ENCODE results near the gene TNIP1. TPM values are rescaled to one million over a fixed set of nuclear protein-coding genes. Genes with fewer than 3 reads are reported as not detected.
A peak's percentile ranks its signal among the peaks of the same experiment; 100 is the strongest.

TNIP1 gene
- total RNA-seq, 2 experiments from 2014 or later, result 110 to 115 TPM

DNA sequence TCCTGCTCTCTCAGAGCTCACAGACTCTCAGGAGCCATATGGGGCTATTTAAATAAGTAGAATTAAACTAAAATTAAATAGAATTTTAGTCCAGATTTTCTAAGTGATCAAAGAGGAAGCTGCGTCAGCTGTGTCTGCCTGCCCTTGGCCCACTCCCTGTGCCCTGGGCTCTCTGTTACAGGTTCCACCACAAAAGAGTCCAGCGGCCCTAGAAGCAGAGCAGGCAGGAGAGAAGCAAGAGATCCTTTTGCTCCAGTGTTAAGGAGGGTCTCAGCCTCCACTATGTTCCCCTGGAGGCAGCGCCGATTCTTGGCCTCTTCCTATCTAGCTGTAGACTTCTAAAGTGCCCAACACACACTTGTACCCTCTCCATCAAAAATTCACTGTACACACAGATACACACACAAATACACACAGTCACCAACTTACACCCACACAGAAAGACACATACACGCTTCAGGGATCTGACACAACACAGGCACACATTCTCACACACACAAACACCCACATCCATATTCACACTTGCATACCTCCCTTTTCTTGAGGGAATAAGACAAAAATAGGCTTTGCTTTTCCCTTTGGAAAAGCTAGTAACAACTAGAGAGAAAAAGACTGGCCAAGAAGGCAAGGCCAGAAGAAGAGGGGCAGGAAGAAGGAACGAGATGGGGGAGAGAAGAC is 5.5 kb upstream of the TNIP1 start:
- CTCF ChIA-PET, result interaction anchor here (1.3 to 2.0 kb wide), 3 partner anchors 12 to 35 kb away, joined by 4 to 10 read pairs (median 4); no protein-coding TSS in a partner anchor
- peak in 2 of 14 experiments; percentile 37 to 47 for DNase-seq
- no peaks in the 10 kb centered on the region for H3K27me3 Mint-ChIP-seq

DNA sequence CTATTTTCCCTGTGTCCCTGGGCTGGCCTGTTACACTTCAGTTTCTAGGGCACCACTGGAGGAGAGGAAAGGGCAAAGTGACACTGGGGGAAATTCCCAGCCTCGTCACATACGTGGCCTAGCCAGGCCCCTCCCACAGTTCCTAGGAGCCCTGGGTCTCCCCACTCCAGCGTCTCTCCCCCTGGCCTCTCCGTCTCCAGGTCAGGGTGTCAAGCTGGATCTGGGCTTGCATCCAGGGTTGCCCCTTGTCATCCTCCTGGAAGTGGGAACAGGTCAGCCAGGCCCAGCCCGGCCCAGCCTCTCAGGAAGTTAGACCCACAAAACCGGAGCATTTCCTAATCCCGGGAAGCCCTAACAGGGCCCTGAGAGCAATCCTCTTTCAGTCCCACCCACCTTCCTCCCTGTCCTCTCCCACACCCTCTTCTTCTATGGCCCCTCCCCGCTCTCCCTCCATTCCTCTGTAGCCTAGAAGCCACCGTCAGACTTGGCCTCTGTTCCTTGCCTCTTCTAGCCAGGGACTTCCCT is 4.7 kb upstream of the TNIP1 start:
- peak overlapping the region; percentile 73 for H3K4me3 Mint-ChIP-seq
- H3K27ac ChIP-seq (ENCODE audit: low read depth in 1 of 2, low read length in 2 of 2), result peak overlapping the region; percentile 51 to 91
- no peaks in the 10 kb centered on the region for H3K9me3 Mint-ChIP-seq
- peak overlapping the region; percentile 87 for H3K27ac Mint-ChIP-seq
- no peaks in the 10 kb centered on the region for H3K9me3 ChIP-seq (ENCODE audit: control insufficient read depth in 1 of 2, insufficient read depth in 1 of 2, low read length in 2 of 2)
- DNase-seq, result peak in 6 of 14 experiments; percentile 23 to 90 (median 54)
- intact Hi-C loops (cut with DNase I, micrococcal nuclease), result loop anchor here in 1 of 2 experiments (10.0 kb wide), 1 partner anchor 669 kb away; the partner anchor contains the start of gene ATOX1
- no peaks in the 10 kb centered on the region for H3K36me3 ChIP-seq (ENCODE audit: insufficient read depth, low read length)
- POLR2A ChIA-PET, result no interaction called here
- peaks cover 68% of the 10 kb centered on the region for H3K4me1 Mint-ChIP-seq (ENCODE audit: low read depth)
- no peaks in the 10 kb centered on the region for H3K27me3 Mint-ChIP-seq
- H3K4me3 ChIP-seq (ENCODE audit: low read length), result peak overlapping the region; percentile 53
- H3K27me3 ChIP-seq (ENCODE audit: control insufficient read depth in 1 of 2, insufficient read depth in 2 of 2, low read length in 2 of 2), result no peaks in the 10 kb centered on the region
- TF ChIP-seq CTCF (IDR thresholded peaks at IDR 0.05), result no peak
- CTCF ChIA-PET, result interaction anchor here (1.2 to 2.0 kb wide), 2 partner anchors 30 to 34 kb away, joined by 3 to 10 read pairs (median 4); no protein-coding TSS in a partner anchor
- H3K36me3 Mint-ChIP-seq (ENCODE audit: low read depth), result no peaks in the 10 kb centered on the region
- H3K4me1 ChIP-seq (ENCODE audit: insufficient read depth, low read length), result peaks cover 65% of the 10 kb centered on the region
- no peak for ATAC-seq (ENCODE audit: poor library complexity)

More for the DNA sequence above, 5.5 kb upstream of the TNIP1 start:
- Histone ChIP-seq H3K4me1 (ENCODE audit: insufficient read depth, low read length) (peaks cover 62% of the 10 kb centered on the region), H3K27ac (ENCODE audit: low read depth in 1 of 2, low read length in 2 of 2) (peak overlapping the region in 1 of 2 donors; percentile 91), H3K4me3 (ENCODE audit: low read length) (peak overlapping the region; percentile 53), H3K27me3 (ENCODE audit: control insufficient read depth in 1 of 2, insufficient read depth in 2 of 2, low read length in 2 of 2) (no peaks in the 10 kb centered on the region), H3K36me3 (ENCODE audit: insufficient read depth, low read length) (no peaks in the 10 kb centered on the region), H3K9me3 (ENCODE audit: control insufficient read depth in 1 of 2, insufficient read depth in 1 of 2, low read length in 2 of 2) (no peaks in the 10 kb centered on the region)
- Mint-ChIP-seq H3K36me3 (ENCODE audit: low read depth) (no peaks in the 10 kb centered on the region), H3K27ac (peak overlapping the region; percentile 87), H3K4me3 (peak overlapping the region; percentile 73), H3K4me1 (ENCODE audit: low read depth) (peaks cover 66% of the 10 kb centered on the region), H3K9me3 (no peaks in the 10 kb centered on the region)
- TF ChIP-seq CTCF (IDR thresholded peaks at IDR 0.05), result no peak
- ATAC-seq (ENCODE audit: poor library complexity), result no peak
- intact Hi-C loops (cut with DNase I, micrococcal nuclease), result loop anchor here in 1 of 2 experiments (10.0 kb wide), 1 partner anchor 668 kb away; the partner anchor contains the start of gene ATOX1
- POLR2A ChIA-PET, result interaction anchor here (0.9 to 2.2 kb wide), 7 partner anchors 11 to 166 kb away, joined by 3 to 8 read pairs (median 5); partner anchors contain the start of genes ANXA6 and GM2A

DNA sequence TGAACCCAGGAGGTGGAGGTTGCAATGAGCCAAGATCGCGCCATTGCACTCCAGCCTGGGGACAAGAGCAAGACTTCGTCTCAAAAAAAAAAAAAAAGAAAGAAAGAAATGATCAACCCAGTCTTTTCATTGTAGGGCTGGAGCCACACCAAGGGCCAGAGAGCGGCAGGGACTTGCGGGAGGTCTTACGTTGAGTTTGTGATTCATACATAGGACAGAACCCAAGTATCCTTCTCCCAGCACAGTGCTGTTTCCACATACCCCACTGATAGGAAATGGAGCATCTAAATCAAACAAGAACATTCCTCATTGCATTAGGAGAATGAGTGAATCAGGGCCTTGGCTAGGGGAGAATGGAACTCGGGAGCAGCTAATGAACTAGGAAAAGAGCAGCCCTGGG is 3.5 kb upstream of the TNIP1 start:
- ChIA-PET CTCF (interaction anchor here (1.2 to 2.5 kb wide), 6 partner anchors 31 to 145 kb away, joined by 3 to 9 read pairs (median 4); no protein-coding TSS in a partner anchor), POLR2A (interaction anchor here (1.4 kb wide), 2 partner anchors 9 to 384 kb away, joined by 4 read pairs; partner anchors contain the start of gene RBM22)

More for the DNA sequence above, 3.5 kb upstream of the TNIP1 start:
- no peak for TF ChIP-seq CTCF (IDR thresholded peaks at IDR 0.05)
- no peaks in the 10 kb centered on the region for H3K27me3 ChIP-seq (ENCODE audit: control insufficient read depth in 1 of 2, insufficient read depth in 2 of 2, low read length in 2 of 2)
- Mint-ChIP-seq H3K4me3 (peak overlapping the region; percentile 17), H3K36me3 (ENCODE audit: low read depth) (peaks cover 10% of the 10 kb centered on the region), H3K27me3 (no peaks in the 10 kb centered on the region), H3K4me1 (ENCODE audit: low read depth) (peaks cover 78% of the 10 kb centered on the region), H3K9me3 (no peaks in the 10 kb centered on the region), H3K27ac (peak overlapping the region; percentile 87)
- intact Hi-C loops (cut with DNase I, micrococcal nuclease), result loop anchor here (5.0 to 10.0 kb wide), 2 partner anchors 128 to 670 kb away; partner anchors contain the start of gene ATOX1 (in 1 of the 2)
- no peaks in the 10 kb centered on the region for H3K9me3 ChIP-seq (ENCODE audit: control insufficient read depth in 1 of 2, insufficient read depth in 1 of 2, low read length in 2 of 2)
- ATAC-seq (ENCODE audit: poor library complexity) (no peak), DNase-seq (no peak)
- H3K4me3 ChIP-seq (ENCODE audit: low read length), result no peak overlapping the region
- H3K4me1 ChIP-seq (ENCODE audit: insufficient read depth, low read length), result peaks cover 73% of the 10 kb centered on the region
- peak overlapping the region in 1 of 2 donors; percentile 91 for H3K27ac ChIP-seq (ENCODE audit: low read depth in 1 of 2, low read length in 2 of 2)
- H3K36me3 ChIP-seq (ENCODE audit: insufficient read depth, low read length), result no peaks in the 10 kb centered on the region
